HepG2 (cell line): Measurements from ENCODE around the gene COL9A3. TPM values are rescaled to one million over a fixed set of nuclear protein-coding genes. Genes with fewer than 3 reads are reported as not detected.

Experiments used
- CCDC6 ChIP-seq: sonication (generic); formaldehyde crosslinking; IDR thresholded peaks from 2 replicates; pipeline ENCODE4 v1.8.1; 2022; ENCODE audit warnings: mild to moderate bottlenecking, missing genetic modification reagents, moderate library complexity
- CREM ChIP-seq, 2 experiments: sonication (generic) in 1 of 2; formaldehyde crosslinking in 1 of 2; IDR thresholded peaks; 2 replicates each; pipeline versions ENCODE4 v1.4.0 to v1.6.1; 2016 to 2020; ENCODE audit warnings: antibody characterized with exemption in 1 of 2, mild to moderate bottlenecking in 1 of 2, missing genetic modification reagents in 1 of 2
- HNF4G ChIP-seq, 2 experiments: sonication (generic) in 1 of 2; formaldehyde crosslinking in 1 of 2; IDR thresholded peaks; 2 replicates each; pipeline versions ENCODE4 v1.4.0 to v1.6.1; 2011 to 2020; ENCODE audit warnings: borderline replicate concordance in 2 of 2, low read depth in 2 of 2, mild to moderate bottlenecking in 2 of 2, low read length in 1 of 2, missing genetic modification reagents in 1 of 2, moderate library complexity in 1 of 2
- HNRNPUL1 ChIP-seq: fragments of 200-400 bp; formaldehyde crosslinking; IDR thresholded peaks from 2 replicates; pipeline ENCODE4 v1.6.1; 2017; ENCODE audit warnings: low read depth, mild to moderate bottlenecking, low read length, moderate library complexity
- NFATC3 ChIP-seq: sonication (generic); formaldehyde crosslinking; IDR thresholded peaks from 2 replicates; pipeline ENCODE4 v1.5.1; 2020; ENCODE audit warnings: mild to moderate bottlenecking, missing genetic modification reagents
- PHF21A ChIP-seq: sonication (generic); formaldehyde crosslinking; IDR thresholded peaks from 2 replicates; pipeline ENCODE4 v1.5.0; 2020; ENCODE audit warnings: mild to moderate bottlenecking, missing genetic modification reagents
- SNAPC2 ChIP-seq: sonication (generic); formaldehyde crosslinking; IDR thresholded peaks from 2 replicates; pipeline ENCODE4 v1.8.1; 2022; ENCODE audit warnings: mild to moderate bottlenecking, missing genetic modification reagents
- TARDBP ChIP-seq: sonication (generic); formaldehyde crosslinking; IDR thresholded peaks from 2 replicates; pipeline ENCODE4 v1.8.0; 2022; ENCODE audit warnings: mild to moderate bottlenecking, missing genetic modification reagents
- TCF12 ChIP-seq, 2 experiments: fragments of 450-650 bp in 1 of 2; sonication (generic) in 1 of 2; formaldehyde crosslinking in 1 of 2; IDR thresholded peaks; 2 replicates each; pipeline versions ENCODE4 v1.6.1 to v1.8.0; 2017 to 2022; ENCODE audit warnings: antibody characterized with exemption in 1 of 2, mild to moderate bottlenecking in 1 of 2, missing genetic modification reagents in 1 of 2, moderate library complexity in 1 of 2
- ZFP36L2 ChIP-seq: sonication (generic); formaldehyde crosslinking; IDR thresholded peaks from 2 replicates; pipeline ENCODE4 v1.4.0; 2020; ENCODE audit warnings: missing genetic modification reagents
- ZNF296 ChIP-seq: sonication (generic); formaldehyde crosslinking; conservative IDR thresholded peaks from 2 replicates; pipeline ENCODE4 v1.5.0; 2020; ENCODE audit warnings: mild to moderate bottlenecking, missing genetic modification reagents
- polyA plus RNA-seq, 8 experiments: library from polyadenylated mRNA; depleted of rRNA in 3 of 8; stranded (reverse) in 7 of 8; unstranded in 1 of 8; fragments of >200 nt; fragmentation: Illumina TruSeq in 4 of 8; extraction: Trizol in 4 of 8; gene quantifications; 2 replicates each; pipeline versions ENCODE4 v1.2.1 to v1.2.3, GENCODE V29; 2011 to 2016; ENCODE audit warnings: low read depth in 4 of 8, missing spikeins in 1 of 8, mixed read lengths in 1 of 8; ENCODE audit not compliant: insufficient read depth in 1 of 8
- total RNA-seq, 5 experiments: library from RNA; depleted of rRNA; stranded (reverse); fragments of >200 nt; fragmentation: Illumina TruSeq; extraction: Trizol; gene quantifications; 2 replicates each; pipeline ENCODE4 v1.2.3, GENCODE V29; 2016; ENCODE audit warnings: low read depth in 1 of 5
- TF ChIP-seq, protein P1 (sequence below): sonication (generic); formaldehyde crosslinking; IDR thresholded peaks from 2 replicates; pipeline ENCODE4 v1.4.0; 2020; ENCODE audit warnings: missing genetic modification reagents
- TF ChIP-seq, protein P2 (sequence below): sonication (generic); formaldehyde crosslinking; conservative IDR thresholded peaks from 2 replicates; pipeline ENCODE4 v1.8.0; 2022; ENCODE audit warnings: mild to moderate bottlenecking, moderate library complexity, missing genetic modification reagents
- TF ChIP-seq, protein P3 (sequence below): IDR thresholded peaks from 2 replicates; pipeline ENCODE4 v1.6.1; 2016; ENCODE audit warnings: control low read depth
- TF ChIP-seq, protein P4 (sequence below): sonication (generic); formaldehyde crosslinking; IDR thresholded peaks from 2 replicates; pipeline ENCODE4 v1.5.0; 2020; ENCODE audit warnings: mild to moderate bottlenecking, missing genetic modification reagents, borderline replicate concordance

COL9A3 gene
- total and polyA plus RNA-seq, 2 of the 13 experiments (the other 11 are each of a cell fraction or from before 2014, with no cell fraction given): 155 to 204 TPM

DNA sequence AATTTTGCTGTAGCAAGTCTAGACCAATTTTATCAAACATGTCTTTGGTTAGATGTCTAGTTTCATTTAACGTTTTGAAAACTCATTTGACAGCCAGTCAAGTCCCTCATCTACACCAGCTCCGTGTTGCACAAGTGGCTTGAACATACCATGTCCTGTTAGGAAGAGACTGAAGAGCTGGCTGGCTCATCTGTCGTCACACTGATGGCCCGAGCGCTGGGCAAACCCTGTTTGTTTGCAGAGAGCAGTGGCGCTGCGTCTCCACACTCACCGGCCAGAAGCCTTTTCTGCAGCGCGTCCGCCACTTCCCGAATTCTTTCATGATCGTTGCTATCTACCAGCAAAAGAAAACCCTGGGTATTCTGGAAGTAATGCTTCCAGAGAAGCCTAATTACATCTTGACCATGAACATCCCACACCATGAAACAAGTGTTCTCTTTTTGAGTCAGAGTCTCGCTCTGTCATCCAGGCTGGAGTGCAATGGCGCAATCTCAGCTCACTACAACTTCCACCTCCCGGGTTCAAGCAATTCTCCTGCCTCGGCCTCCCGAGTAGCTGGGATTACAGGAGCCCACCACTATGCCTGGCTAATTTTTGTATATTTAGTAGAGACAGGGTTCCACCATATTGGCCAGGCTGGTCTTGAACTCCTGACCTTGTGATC, 55.5 kb downstream of the COL9A3 start (continued):
- TF ChIP-seq HNF4G (IDR thresholded peaks at IDR 0.05; ENCODE audit: borderline replicate concordance, low read depth, low read length) (no peak), HNF4G (CRISPR knock-in tag; IDR thresholded peaks at IDR 0.05; ENCODE audit: borderline replicate concordance, low read depth) (no peak), CREM (IDR thresholded peaks at IDR 0.05) (no peak; the same call in none of the 2 replicates), CREM (CRISPR knock-in tag; IDR thresholded peaks at IDR 0.05) (no peak), TARDBP (no peak), CCDC6 (CRISPR knock-in tag) (no peak), HNRNPUL1 (no peak), PHF21A (CRISPR knock-in tag) (peak; percentile 56; the same call in 1 of the 2 replicates), NFATC3 (CRISPR knock-in tag) (no peak), ZNF296 (CRISPR knock-in tag) (no peak), ZFP36L2 (CRISPR knock-in tag) (no peak), TCF12 (IDR thresholded peaks at IDR 0.05) (no peak), TCF12 (CRISPR knock-in tag; IDR thresholded peaks at IDR 0.05) (no peak), SNAPC2 (CRISPR knock-in tag) (no peak)
- TF ChIP-seq, protein P1, sequence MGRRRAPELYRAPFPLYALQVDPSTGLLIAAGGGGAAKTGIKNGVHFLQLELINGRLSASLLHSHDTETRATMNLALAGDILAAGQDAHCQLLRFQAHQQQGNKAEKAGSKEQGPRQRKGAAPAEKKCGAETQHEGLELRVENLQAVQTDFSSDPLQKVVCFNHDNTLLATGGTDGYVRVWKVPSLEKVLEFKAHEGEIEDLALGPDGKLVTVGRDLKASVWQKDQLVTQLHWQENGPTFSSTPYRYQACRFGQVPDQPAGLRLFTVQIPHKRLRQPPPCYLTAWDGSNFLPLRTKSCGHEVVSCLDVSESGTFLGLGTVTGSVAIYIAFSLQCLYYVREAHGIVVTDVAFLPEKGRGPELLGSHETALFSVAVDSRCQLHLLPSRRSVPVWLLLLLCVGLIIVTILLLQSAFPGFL (CRISPR knock-in tag): no peak
- TF ChIP-seq, protein P2, sequence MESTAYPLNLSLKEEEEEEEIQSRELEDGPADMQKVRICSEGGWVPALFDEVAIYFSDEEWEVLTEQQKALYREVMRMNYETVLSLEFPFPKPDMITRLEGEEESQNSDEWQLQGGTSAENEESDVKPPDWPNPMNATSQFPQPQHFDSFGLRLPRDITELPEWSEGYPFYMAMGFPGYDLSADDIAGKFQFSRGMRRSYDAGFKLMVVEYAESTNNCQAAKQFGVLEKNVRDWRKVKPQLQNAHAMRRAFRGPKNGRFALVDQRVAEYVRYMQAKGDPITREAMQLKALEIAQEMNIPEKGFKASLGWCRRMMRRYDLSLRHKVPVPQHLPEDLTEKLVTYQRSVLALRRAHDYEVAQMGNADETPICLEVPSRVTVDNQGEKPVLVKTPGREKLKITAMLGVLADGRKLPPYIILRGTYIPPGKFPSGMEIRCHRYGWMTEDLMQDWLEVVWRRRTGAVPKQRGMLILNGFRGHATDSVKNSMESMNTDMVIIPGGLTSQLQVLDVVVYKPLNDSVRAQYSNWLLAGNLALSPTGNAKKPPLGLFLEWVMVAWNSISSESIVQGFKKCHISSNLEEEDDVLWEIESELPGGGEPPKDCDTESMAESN (CRISPR knock-in tag): 0 out of 2 replicates have a peak, but pooled peaks have one; percentile 50
- TF ChIP-seq, protein P3, sequence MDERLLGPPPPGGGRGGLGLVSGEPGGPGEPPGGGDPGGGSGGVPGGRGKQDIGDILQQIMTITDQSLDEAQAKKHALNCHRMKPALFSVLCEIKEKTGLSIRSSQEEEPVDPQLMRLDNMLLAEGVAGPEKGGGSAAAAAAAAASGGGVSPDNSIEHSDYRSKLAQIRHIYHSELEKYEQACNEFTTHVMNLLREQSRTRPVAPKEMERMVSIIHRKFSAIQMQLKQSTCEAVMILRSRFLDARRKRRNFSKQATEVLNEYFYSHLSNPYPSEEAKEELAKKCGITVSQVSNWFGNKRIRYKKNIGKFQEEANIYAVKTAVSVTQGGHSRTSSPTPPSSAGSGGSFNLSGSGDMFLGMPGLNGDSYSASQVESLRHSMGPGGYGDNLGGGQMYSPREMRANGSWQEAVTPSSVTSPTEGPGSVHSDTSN: no peak
- TF ChIP-seq, protein P4, sequence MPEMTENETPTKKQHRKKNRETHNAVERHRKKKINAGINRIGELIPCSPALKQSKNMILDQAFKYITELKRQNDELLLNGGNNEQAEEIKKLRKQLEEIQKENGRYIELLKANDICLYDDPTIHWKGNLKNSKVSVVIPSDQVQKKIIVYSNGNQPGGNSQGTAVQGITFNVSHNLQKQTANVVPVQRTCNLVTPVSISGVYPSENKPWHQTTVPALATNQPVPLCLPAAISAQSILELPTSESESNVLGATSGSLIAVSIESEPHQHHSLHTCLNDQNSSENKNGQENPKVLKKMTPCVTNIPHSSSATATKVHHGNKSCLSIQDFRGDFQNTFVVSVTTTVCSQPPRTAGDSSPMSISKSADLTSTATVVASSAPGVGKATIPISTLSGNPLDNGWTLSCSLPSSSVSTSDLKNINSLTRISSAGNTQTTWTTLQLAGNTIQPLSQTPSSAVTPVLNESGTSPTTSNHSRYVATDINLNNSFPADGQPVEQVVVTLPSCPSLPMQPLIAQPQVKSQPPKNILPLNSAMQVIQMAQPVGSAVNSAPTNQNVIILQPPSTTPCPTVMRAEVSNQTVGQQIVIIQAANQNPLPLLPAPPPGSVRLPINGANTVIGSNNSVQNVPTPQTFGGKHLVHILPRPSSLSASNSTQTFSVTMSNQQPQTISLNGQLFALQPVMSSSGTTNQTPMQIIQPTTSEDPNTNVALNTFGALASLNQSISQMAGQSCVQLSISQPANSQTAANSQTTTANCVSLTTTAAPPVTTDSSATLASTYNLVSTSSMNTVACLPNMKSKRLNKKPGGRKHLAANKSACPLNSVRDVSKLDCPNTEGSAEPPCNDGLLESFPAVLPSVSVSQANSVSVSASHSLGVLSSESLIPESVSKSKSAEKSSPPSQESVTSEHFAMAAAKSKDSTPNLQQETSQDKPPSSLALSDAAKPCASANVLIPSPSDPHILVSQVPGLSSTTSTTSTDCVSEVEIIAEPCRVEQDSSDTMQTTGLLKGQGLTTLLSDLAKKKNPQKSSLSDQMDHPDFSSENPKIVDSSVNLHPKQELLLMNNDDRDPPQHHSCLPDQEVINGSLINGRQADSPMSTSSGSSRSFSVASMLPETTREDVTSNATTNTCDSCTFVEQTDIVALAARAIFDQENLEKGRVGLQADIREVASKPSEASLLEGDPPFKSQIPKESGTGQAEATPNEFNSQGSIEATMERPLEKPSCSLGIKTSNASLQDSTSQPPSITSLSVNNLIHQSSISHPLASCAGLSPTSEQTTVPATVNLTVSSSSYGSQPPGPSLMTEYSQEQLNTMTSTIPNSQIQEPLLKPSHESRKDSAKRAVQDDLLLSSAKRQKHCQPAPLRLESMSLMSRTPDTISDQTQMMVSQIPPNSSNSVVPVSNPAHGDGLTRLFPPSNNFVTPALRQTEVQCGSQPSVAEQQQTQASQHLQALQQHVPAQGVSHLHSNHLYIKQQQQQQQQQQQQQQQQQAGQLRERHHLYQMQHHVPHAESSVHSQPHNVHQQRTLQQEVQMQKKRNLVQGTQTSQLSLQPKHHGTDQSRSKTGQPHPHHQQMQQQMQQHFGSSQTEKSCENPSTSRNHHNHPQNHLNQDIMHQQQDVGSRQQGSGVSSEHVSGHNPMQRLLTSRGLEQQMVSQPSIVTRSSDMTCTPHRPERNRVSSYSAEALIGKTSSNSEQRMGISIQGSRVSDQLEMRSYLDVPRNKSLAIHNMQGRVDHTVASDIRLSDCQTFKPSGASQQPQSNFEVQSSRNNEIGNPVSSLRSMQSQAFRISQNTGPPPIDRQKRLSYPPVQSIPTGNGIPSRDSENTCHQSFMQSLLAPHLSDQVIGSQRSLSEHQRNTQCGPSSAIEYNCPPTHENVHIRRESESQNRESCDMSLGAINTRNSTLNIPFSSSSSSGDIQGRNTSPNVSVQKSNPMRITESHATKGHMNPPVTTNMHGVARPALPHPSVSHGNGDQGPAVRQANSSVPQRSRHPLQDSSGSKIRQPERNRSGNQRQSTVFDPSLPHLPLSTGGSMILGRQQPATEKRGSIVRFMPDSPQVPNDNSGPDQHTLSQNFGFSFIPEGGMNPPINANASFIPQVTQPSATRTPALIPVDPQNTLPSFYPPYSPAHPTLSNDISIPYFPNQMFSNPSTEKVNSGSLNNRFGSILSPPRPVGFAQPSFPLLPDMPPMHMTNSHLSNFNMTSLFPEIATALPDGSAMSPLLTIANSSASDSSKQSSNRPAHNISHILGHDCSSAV (CRISPR knock-in tag): no peak
